Hematopoietic multipotent progenitor cell treated with erythropoietin and hydrocortisone succinate and interleukin-3 and kit ligand, for 6 days (in vitro differentiated cells): ENCODE measurements around the gene TEKTIP1.

Experiments used
- DNase-seq: peaks from one replicate; pipeline ENCODE4 v3.0.0-alpha.2; 2015

TEKTIP1 gene

DNA sequence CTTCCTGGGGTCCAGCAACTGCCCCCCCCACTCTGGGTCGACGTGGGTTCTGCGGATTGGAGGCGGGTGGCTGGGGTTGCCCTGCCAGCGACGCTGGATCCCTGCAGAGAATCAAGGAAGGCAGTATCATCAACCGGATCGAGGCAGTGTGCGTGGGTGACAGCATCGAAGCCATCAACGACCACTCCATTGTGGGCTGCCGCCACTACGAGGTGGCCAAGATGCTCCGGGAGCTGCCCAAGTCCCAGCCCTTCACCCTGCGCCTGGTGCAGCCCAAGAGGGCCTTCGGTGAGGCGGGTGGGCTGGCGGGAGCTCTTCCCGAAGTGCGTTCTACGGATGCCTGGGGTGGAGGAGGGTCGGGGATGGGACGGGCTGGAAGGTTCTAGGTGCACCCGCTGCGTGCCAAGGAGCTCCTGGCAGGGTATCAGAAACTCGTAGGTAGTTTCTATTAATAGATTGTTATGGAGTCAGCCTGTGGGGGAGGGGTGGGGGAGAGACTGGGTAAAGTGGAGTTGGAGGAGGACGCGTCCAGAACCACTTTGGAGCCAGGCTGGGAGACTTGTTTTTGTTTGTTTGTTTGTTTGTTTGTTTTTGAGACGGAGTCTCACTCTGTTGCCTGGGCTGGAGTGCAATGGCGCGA lies 47.9 kb downstream of the TEKTIP1 start:
- DNase-seq = no peak

- no peak for DNase-seq
These were observed 50.5 kb downstream of the TEKTIP1 start for GRCh38 chr19:3589439-3589838.

DNA sequence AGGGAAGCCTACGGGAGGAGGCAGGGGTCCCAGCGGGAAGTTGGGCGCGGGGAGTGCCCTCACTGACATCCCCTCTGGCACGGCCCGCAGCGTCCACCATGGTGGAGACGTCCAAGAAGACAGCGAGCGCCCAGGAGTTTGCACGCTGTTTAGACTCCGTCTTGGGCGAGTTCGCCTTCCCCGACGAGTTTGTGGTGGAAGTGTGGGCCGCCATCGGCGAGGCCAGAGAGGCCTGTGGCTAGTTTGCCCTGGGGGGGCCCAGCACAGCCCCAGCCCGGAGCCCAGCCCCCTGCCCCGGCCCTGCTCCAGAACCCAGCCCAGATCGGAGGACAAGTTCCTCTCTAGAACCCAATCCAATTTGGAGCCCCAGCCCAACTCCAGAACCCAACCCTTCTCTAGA lies 51.0 kb downstream of the TEKTIP1 start:
- no peak for DNase-seq

- DNase-seq = no peak
These were observed 52.2 kb downstream of the TEKTIP1 start for GRCh38 chr19:3590991-3591659.

GRCh38 chr19:3591876-3592613 lies 53.1 kb downstream of the TEKTIP1 start:
- no peak for DNase-seq

- no peak for DNase-seq
These were observed 54.2 kb downstream of the TEKTIP1 start for GRCh38 chr19:3593156-3593555.
